ENCODE measurements around the gene GPX4. TPM values are rescaled to one million over a fixed set of nuclear protein-coding genes. Genes with fewer than 3 reads are reported as not detected.

GPX4 gene
- total and polyA plus RNA-seq, 2 of the 13 experiments (the other 11 are each of a cell fraction or from before 2014, with no cell fraction given), result 535 to 613 TPM

GRCh38 chr19:1105008-1105872 lies 1.4 kb downstream of the GPX4 start (continued):
- TF ChIP-seq ZBTB4 (CRISPR knock-in tag; IDR thresholded peaks at IDR 0.05; ENCODE audit: borderline replicate concordance) (0 out of 2 replicates have a peak, but pooled peaks have one; percentile 27), ZFP36 (IDR thresholded peaks at IDR 0.05; ENCODE audit: borderline replicate concordance, low read depth, low read length, partially characterized antibody) (no peak), ZBTB38 (CRISPR knock-in tag; IDR thresholded peaks at IDR 0.05) (peak; percentile 66), DMAP1 (CRISPR knock-in tag; IDR thresholded peaks at IDR 0.05) (peak; percentile 66; the same call in 1 of the 2 replicates), MAX (IDR thresholded peaks at IDR 0.05) (peak; percentile 34; the same call in 1 of the 2 replicates), KLF13 (CRISPR knock-in tag; IDR thresholded peaks at IDR 0.05) (no peak), RNF219 (CRISPR knock-in tag; IDR thresholded peaks at IDR 0.05) (no peak), SNAPC5 (CRISPR knock-in tag; IDR thresholded peaks at IDR 0.05; ENCODE audit: borderline replicate concordance) (no peak), HIVEP1 (CRISPR knock-in tag; IDR thresholded peaks at IDR 0.05) (0 out of 2 replicates have a peak, but pooled peaks have one; percentile 34), AFF4 (CRISPR knock-in tag; IDR thresholded peaks at IDR 0.05) (no peak), SMYD3 (CRISPR knock-in tag; IDR thresholded peaks at IDR 0.05) (no peak), ZNF205 (CRISPR knock-in tag; IDR thresholded peaks at IDR 0.05) (peak; percentile 20; the same call in 1 of the 2 replicates), ZC3H4 (CRISPR knock-in tag; IDR thresholded peaks at IDR 0.05; ENCODE audit: borderline replicate concordance) (peak; percentile 41; the same call in 1 of the 2 replicates), ZBTB26 (CRISPR knock-in tag; IDR thresholded peaks at IDR 0.05; ENCODE audit: borderline replicate concordance) (no peak), ZMYM3 (CRISPR knock-in tag; IDR thresholded peaks at IDR 0.05) (no peak), BCL6 (CRISPR knock-in tag; IDR thresholded peaks at IDR 0.05) (no peak), ETV5 (CRISPR knock-in tag; IDR thresholded peaks at IDR 0.05; ENCODE audit: borderline replicate concordance) (0 out of 2 replicates have a peak, but pooled peaks have one; percentile 13)
